B cell (primary cell): Measurements from ENCODE around the gene PPP1R14B.

ENCODE experiments used
- CTCF ChIP-seq: fragments of 200-600 bp; IDR thresholded peaks from one replicate; pipeline ENCODE4 v1.8.0; 2022; ENCODE audit warnings: antibody characterized with exemption, mild to moderate bottlenecking
- EZH2 ChIP-seq: IDR thresholded peaks from 2 replicates; pipeline ENCODE4 v1.6.1; 2012; ENCODE audit warnings: borderline replicate concordance, low read depth, mild to moderate bottlenecking, moderate library complexity, low read length; ENCODE audit not compliant: insufficient read depth, poor library complexity, severe bottlenecking

- no peak for TF ChIP-seq EZH2
- no peak for TF ChIP-seq CTCF
Observed at GRCh38 chr11:64230171-64230984, 16.4 kb downstream of the PPP1R14B start, which contains the start of gene DNAJC4.
